ENCODE results near the gene WIPF3.

Gene WIPF3

GRCh38 chr7:29806208-29806994, at the start of gene WIPF3:
TSS of gene WIPF3 (plus strand) at chr7:29806508. CDS start at chr7:29834725, 28,217 bp downstream.
- in situ Hi-C loops (cut with MboI; ENCODE audit: low sequenced_read_pairs) = no loop called here

- in situ Hi-C loops (cut with MboI; ENCODE audit: low sequenced_read_pairs) = no loop called here
These were observed 43.0 kb upstream of the WIPF3 start for GRCh38 chr7:29763266-29763665.

GRCh38 chr7:29764227-29764626, 42.1 kb upstream of the WIPF3 start:
- in situ Hi-C loops (cut with MboI; ENCODE audit: low sequenced_read_pairs) = no loop called here

GRCh38 chr7:29765490-29765889, 40.8 kb upstream of the WIPF3 start:
- in situ Hi-C loops (cut with MboI; ENCODE audit: low sequenced_read_pairs) = no loop called here

- in situ Hi-C loops (cut with MboI; ENCODE audit: low sequenced_read_pairs) = no loop called here
These were observed 35.9 kb upstream of the WIPF3 start for GRCh38 chr7:29770371-29770770.

GRCh38 chr7:29771081-29771816, 35.1 kb upstream of the WIPF3 start:
- in situ Hi-C loops (cut with MboI; ENCODE audit: low sequenced_read_pairs) = no loop called here

GRCh38 chr7:29779017-29779416, 27.3 kb upstream of the WIPF3 start:
- in situ Hi-C loops (cut with MboI; ENCODE audit: low sequenced_read_pairs) = no loop called here

- in situ Hi-C loops (cut with MboI; ENCODE audit: low sequenced_read_pairs) = no loop called here
These were observed 26.0 kb upstream of the WIPF3 start for GRCh38 chr7:29780346-29780745.

- in situ Hi-C loops (cut with MboI; ENCODE audit: low sequenced_read_pairs) = no loop called here
These were observed 22.6 kb upstream of the WIPF3 start for GRCh38 chr7:29783671-29784070.

- in situ Hi-C loops (cut with MboI; ENCODE audit: low sequenced_read_pairs) = no loop called here
These were observed 12.8 kb upstream of the WIPF3 start for GRCh38 chr7:29793507-29793906.

- in situ Hi-C loops (cut with MboI; ENCODE audit: low sequenced_read_pairs) = no loop called here
These were observed 11.2 kb upstream of the WIPF3 start for GRCh38 chr7:29794959-29795629.

- in situ Hi-C loops (cut with MboI; ENCODE audit: low sequenced_read_pairs) = no loop called here
These were observed 10.4 kb upstream of the WIPF3 start for GRCh38 chr7:29795696-29796580.

GRCh38 chr7:29797112-29797944, 9.0 kb upstream of the WIPF3 start:
- in situ Hi-C loops (cut with MboI; ENCODE audit: low sequenced_read_pairs) = no loop called here

GRCh38 chr7:29798422-29798821, 7.9 kb upstream of the WIPF3 start:
- in situ Hi-C loops (cut with MboI; ENCODE audit: low sequenced_read_pairs) = no loop called here

GRCh38 chr7:29801929-29802328, 4.4 kb upstream of the WIPF3 start:
- in situ Hi-C loops (cut with MboI; ENCODE audit: low sequenced_read_pairs) = no loop called here

GRCh38 chr7:29805031-29805430, 1.3 kb upstream of the WIPF3 start:
- in situ Hi-C loops (cut with MboI; ENCODE audit: low sequenced_read_pairs) = no loop called here

GRCh38 chr7:29805886-29806207, 461 bp upstream of the WIPF3 start:
- in situ Hi-C loops (cut with MboI; ENCODE audit: low sequenced_read_pairs) = no loop called here

GRCh38 chr7:29806995-29807841, 910 bp downstream of the WIPF3 start:
- in situ Hi-C loops (cut with MboI; ENCODE audit: low sequenced_read_pairs) = no loop called here
